A549 (cell line): ENCODE results near the gene FGFR1OP2. TPM values are rescaled to one million over a fixed set of nuclear protein-coding genes. Genes with fewer than 3 reads are reported as not detected.
A peak's percentile ranks its signal among the peaks of the same experiment; 100 is the strongest.

Experiments used
- ATOH8 ChIP-seq: fragments of 250-450 bp; sonication (Bioruptor Pico); IDR thresholded peaks from 2 replicates; pipeline ENCODE4 v1.5.0; 2020; ENCODE audit warnings: low read depth, mild to moderate bottlenecking, moderate library complexity
- CBX8 ChIP-seq: fragments of 200-600 bp; sonication (generic); IDR thresholded peaks from 2 replicates; pipeline ENCODE4 v1.6.1; 2016
- CHD4 ChIP-seq: fragments of 200-600 bp; sonication (generic); IDR thresholded peaks from 2 replicates; pipeline ENCODE4 v1.6.1; 2016; ENCODE audit warnings: antibody characterized with exemption, mild to moderate bottlenecking, borderline replicate concordance
- CTCF ChIP-seq: fragments of >200 bp; sonication (Bioruptor Twin); formaldehyde crosslinking; IDR thresholded peaks from 3 replicates; pipeline ENCODE4 v1.5.1; 2016
- E2F6 ChIP-seq: IDR thresholded peaks from 2 replicates; pipeline ENCODE4 v1.6.1; 2012; ENCODE audit warnings: low read depth, borderline replicate concordance
- EP300 ChIP-seq, 2 experiments: fragments of >200 bp; sonication (Bioruptor Twin); formaldehyde crosslinking; IDR thresholded peaks; 2 replicates in 1 of 2; 3 replicates in 1 of 2; pipeline ENCODE4 v1.6.1; 2016 to 2017
- ESRRA ChIP-seq: fragments of 150-350 bp; IDR thresholded peaks from 2 replicates; pipeline ENCODE4 v1.6.1; 2014; ENCODE audit warnings: mild to moderate bottlenecking, low read length, borderline replicate concordance
- FOSB ChIP-seq: fragments of 250-450 bp; sonication (Bioruptor Pico); IDR thresholded peaks from 2 replicates; pipeline ENCODE4 v1.5.0; 2020; ENCODE audit warnings: mild to moderate bottlenecking, moderate library complexity
- FOXS1 ChIP-seq: fragments of 250-450 bp; sonication (Bioruptor Pico); IDR thresholded peaks from 2 replicates; pipeline ENCODE4 v1.5.0; 2020; ENCODE audit warnings: mild to moderate bottlenecking, moderate library complexity
- HDAC2 ChIP-seq: fragments of 200-600 bp; sonication (generic); IDR thresholded peaks from 2 replicates; pipeline ENCODE4 v1.6.1; 2016
- HES2 ChIP-seq: fragments of >200 bp; sonication (Bioruptor Twin); formaldehyde crosslinking; IDR thresholded peaks from 2 replicates; pipeline ENCODE4 v1.6.1; 2016
- HEYL ChIP-seq: fragments of 250-450 bp; sonication (Bioruptor Pico); IDR thresholded peaks from 2 replicates; pipeline ENCODE4 v1.8.0; 2021; ENCODE audit warnings: mild to moderate bottlenecking, moderate library complexity
- HOXB13 ChIP-seq: fragments of 250-450 bp; sonication (Bioruptor Pico); IDR thresholded peaks from 2 replicates; pipeline ENCODE4 v1.5.0; 2020; ENCODE audit warnings: low read depth, mild to moderate bottlenecking, moderate library complexity
- KDM1A ChIP-seq: fragments of 200-600 bp; sonication (generic); IDR thresholded peaks from 2 replicates; pipeline ENCODE4 v1.6.1; 2016; ENCODE audit warnings: low read depth, mild to moderate bottlenecking
- KDM5A ChIP-seq: fragments of 200-600 bp; sonication (generic); IDR thresholded peaks from 2 replicates; pipeline ENCODE4 v1.6.1; 2016; ENCODE audit warnings: antibody characterized with exemption, mild to moderate bottlenecking
- MAFK ChIP-seq: fragments of 450-650 bp; IDR thresholded peaks from 2 replicates; pipeline ENCODE4 v1.6.1; 2014; ENCODE audit not compliant: partially characterized antibody
- MAX ChIP-seq: IDR thresholded peaks from 2 replicates; pipeline ENCODE4 v1.6.1; 2012
- MAZ ChIP-seq: fragments of 150-350 bp; IDR thresholded peaks from 2 replicates; pipeline ENCODE4 v1.6.1; 2014; ENCODE audit warnings: antibody characterized with exemption, low read depth, low read length, borderline replicate concordance
- MYC ChIP-seq: IDR thresholded peaks from 2 replicates; pipeline ENCODE4 v1.6.1; 2012; ENCODE audit warnings: mild to moderate bottlenecking, inconsistent platforms, low read length, improper control_type of control experiment, borderline replicate concordance
- NPAS2 ChIP-seq: fragments of 250-450 bp; sonication (Bioruptor Pico); IDR thresholded peaks from 2 replicates; pipeline ENCODE4 v1.8.0; 2022; ENCODE audit warnings: mild to moderate bottlenecking, moderate library complexity, borderline replicate concordance
- NR3C1 ChIP-seq: fragments of >200 bp; sonication (Bioruptor Twin); formaldehyde crosslinking; IDR thresholded peaks from 3 replicates; pipeline ENCODE4 v1.6.1; 2017
- POLR2A ChIP-seq: IDR thresholded peaks from 2 replicates; pipeline ENCODE4 v1.6.1; 2012; ENCODE audit warnings: mild to moderate bottlenecking, low read length
- RARB ChIP-seq: fragments of 250-450 bp; sonication (Bioruptor Pico); IDR thresholded peaks from 2 replicates; pipeline ENCODE4 v1.8.0; 2021; ENCODE audit warnings: mild to moderate bottlenecking, moderate library complexity
- RCOR1 ChIP-seq: fragments of 150-350 bp; IDR thresholded peaks from 2 replicates; pipeline ENCODE4 v1.6.1; 2014; ENCODE audit warnings: antibody characterized with exemption, low read length, low read depth
- REST ChIP-seq: fragments of 200-600 bp; sonication (generic); IDR thresholded peaks from 2 replicates; pipeline ENCODE4 v1.6.1; 2016; ENCODE audit warnings: antibody characterized with exemption, mild to moderate bottlenecking, moderate library complexity
- RFX5 ChIP-seq: fragments of 450-650 bp; IDR thresholded peaks from 2 replicates; pipeline ENCODE4 v1.7.1; 2014; ENCODE audit warnings: antibody characterized with exemption, mild to moderate bottlenecking, moderate library complexity
- RNF2 ChIP-seq: fragments of 200-600 bp; sonication (generic); IDR thresholded peaks from 2 replicates; pipeline ENCODE4 v1.6.1; 2016; ENCODE audit warnings: low read depth, mild to moderate bottlenecking, antibody characterized with exemption, moderate library complexity, borderline replicate concordance
- SMC3 ChIP-seq: fragments of >200 bp; sonication (Bioruptor Twin); formaldehyde crosslinking; IDR thresholded peaks from 3 replicates; pipeline ENCODE4 v1.6.1; 2018; ENCODE audit warnings: inconsistent platforms
- ZNF302 ChIP-seq: fragments of 250-450 bp; sonication (Bioruptor Pico); IDR thresholded peaks from 2 replicates; pipeline ENCODE4 v1.9.0; 2021; ENCODE audit warnings: inconsistent platforms, mild to moderate bottlenecking, moderate library complexity
- polyA plus RNA-seq, 4 experiments: library from polyadenylated mRNA; depleted of rRNA in 3 of 4; stranded (reverse); fragments of >200 nt; fragmentation: RNase III in 1 of 4; extraction: RNeasy Plus Mini Kit Qiagen cat#74134 plus additional on column Dnase treatment in 1 of 4; gene quantifications; 2 replicates in 3 of 4; 3 replicates in 1 of 4; pipeline ENCODE4 v1.2.3, GENCODE V29; 2011 to 2017
- TF ChIP-seq, protein P1 (sequence below): fragments of 450-650 bp; IDR thresholded peaks from 2 replicates; pipeline ENCODE4 v1.6.1; 2014; ENCODE audit warnings: antibody characterized with exemption
- TF ChIP-seq, protein P2 (sequence below): IDR thresholded peaks from 2 replicates; pipeline ENCODE4 v1.6.1; 2012
- TF ChIP-seq, protein P3 (sequence below): fragments of >200 bp; sonication (Bioruptor Twin); formaldehyde crosslinking; IDR thresholded peaks from 3 replicates; pipeline ENCODE4 v1.6.1; 2016

The FGFR1OP2 gene
- polyA plus RNA-seq, 2 of the 4 experiments (the other 2 are of a cell fraction), result 36.3 to 51.1 TPM

DNA sequence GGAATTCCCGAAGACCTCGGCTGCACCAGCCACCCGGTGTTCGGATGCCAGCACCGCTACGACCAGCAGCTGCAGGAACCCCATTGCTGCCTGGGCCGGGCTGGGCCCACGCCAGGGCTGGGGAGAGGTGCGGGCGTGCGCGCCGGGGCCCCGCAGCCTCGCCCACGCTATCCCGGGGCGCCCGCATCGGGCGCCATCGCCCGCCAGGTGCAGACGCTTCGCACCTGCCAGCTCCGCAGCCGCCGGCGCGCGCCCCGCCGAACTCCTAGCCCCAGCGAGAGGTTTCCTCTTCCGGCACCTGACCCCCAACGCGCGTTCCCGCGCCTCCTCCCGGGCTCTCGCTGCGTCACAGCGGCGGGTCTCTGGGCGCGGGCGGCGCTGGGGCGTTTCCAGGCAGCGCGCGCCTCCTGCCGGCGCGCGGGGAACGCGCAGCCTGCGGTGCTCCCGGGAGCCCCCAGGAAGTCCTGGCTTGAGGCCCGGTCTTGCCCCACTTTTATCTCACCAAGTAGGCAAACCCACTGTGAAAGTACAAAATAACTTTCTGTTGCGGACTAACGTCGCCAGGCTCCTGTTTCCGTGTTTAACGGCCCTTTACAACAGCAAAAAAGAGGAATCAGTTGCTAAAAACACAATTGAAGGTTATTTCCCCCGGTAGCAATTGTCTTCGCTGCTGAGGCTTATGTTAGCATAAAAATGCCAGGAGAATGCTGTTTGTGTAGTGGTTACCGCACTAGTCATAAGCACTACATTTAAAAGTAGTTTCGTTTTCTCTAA is 76.0 kb downstream of the FGFR1OP2 start, which contains the start of gene TM7SF3 (continued):
- TF ChIP-seq REST (no peak), FOSB (CRISPR knock-in tag) (no peak), MYC (0 out of 2 replicates have a peak, but pooled peaks have one; percentile 31), EP300 (IDR thresholded peaks at IDR 0.05) (no peak), MAFK (no peak), ESRRA (0 out of 2 replicates have a peak, but pooled peaks have one; percentile 34), E2F6 (peak; percentile 90), RFX5 (no peak), CTCF (peak; percentile 93), HDAC2 (no peak), HOXB13 (CRISPR knock-in tag) (no peak), ATOH8 (CRISPR knock-in tag) (no peak), KDM5A (peak; percentile 60; the same call in 1 of the 2 replicates), SMC3 (peak; percentile 84), RNF2 (no peak), FOXS1 (CRISPR knock-in tag) (no peak), CBX8 (no peak), MAX (peak; percentile 81), CHD4 (no peak), HEYL (no peak), POLR2A (peak; percentile 70), KDM1A (no peak), ZNF302 (no peak), HES2 (no peak), RCOR1 (no peak), MAZ (no peak), NPAS2 (CRISPR knock-in tag) (no peak), NR3C1 (no peak), RARB (CRISPR knock-in tag) (no peak)
- TF ChIP-seq, protein P1, sequence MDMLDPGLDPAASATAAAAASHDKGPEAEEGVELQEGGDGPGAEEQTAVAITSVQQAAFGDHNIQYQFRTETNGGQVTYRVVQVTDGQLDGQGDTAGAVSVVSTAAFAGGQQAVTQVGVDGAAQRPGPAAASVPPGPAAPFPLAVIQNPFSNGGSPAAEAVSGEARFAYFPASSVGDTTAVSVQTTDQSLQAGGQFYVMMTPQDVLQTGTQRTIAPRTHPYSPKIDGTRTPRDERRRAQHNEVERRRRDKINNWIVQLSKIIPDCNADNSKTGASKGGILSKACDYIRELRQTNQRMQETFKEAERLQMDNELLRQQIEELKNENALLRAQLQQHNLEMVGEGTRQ, result no peak
- TF ChIP-seq, protein P2, sequence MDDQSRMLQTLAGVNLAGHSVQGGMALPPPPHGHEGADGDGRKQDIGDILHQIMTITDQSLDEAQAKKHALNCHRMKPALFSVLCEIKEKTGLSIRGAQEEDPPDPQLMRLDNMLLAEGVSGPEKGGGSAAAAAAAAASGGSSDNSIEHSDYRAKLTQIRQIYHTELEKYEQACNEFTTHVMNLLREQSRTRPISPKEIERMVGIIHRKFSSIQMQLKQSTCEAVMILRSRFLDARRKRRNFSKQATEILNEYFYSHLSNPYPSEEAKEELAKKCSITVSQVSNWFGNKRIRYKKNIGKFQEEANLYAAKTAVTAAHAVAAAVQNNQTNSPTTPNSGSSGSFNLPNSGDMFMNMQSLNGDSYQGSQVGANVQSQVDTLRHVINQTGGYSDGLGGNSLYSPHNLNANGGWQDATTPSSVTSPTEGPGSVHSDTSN, result no peak
- TF ChIP-seq, protein P3, sequence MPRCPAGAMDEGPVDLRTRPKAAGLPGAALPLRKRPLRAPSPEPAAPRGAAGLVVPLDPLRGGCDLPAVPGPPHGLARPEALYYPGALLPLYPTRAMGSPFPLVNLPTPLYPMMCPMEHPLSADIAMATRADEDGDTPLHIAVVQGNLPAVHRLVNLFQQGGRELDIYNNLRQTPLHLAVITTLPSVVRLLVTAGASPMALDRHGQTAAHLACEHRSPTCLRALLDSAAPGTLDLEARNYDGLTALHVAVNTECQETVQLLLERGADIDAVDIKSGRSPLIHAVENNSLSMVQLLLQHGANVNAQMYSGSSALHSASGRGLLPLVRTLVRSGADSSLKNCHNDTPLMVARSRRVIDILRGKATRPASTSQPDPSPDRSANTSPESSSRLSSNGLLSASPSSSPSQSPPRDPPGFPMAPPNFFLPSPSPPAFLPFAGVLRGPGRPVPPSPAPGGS, result peak; percentile 68; the same call in 1 of the 3 replicates
